ENCODE results near the gene ABCC2. TPM values are rescaled to one million over a fixed set of nuclear protein-coding genes. Genes with fewer than 3 reads are reported as not detected.

ABCC2 gene
- total RNA-seq, 1 experiment from 2014 or later = 0.69 TPM

Other genes with a start within 250 kb of the ABCC2 start
- gene NKX2-3, start 249.7 kb upstream of the ABCC2 start, total RNA-seq (2014; rRNA removed; shearing (Covaris generic)) = 0.19 and 1.2 TPM in 2 replicates
- gene SLC25A28, start 162.2 kb upstream of the ABCC2 start, total RNA-seq (2014; rRNA removed; shearing (Covaris generic)) = 17.4 and 18.2 TPM in 2 replicates
- 23.7 and 30.8 TPM in 2 replicates for gene ENTPD7, start 123.1 kb upstream of the ABCC2 start, total RNA-seq (2014; rRNA removed; shearing (Covaris generic))
- 46.8 and 48.7 TPM in 2 replicates for gene COX15, start 50.5 kb upstream of the ABCC2 start, total RNA-seq (2014; rRNA removed; shearing (Covaris generic))
- 39.2 and 39.4 TPM in 2 replicates for gene CUTC, start 50.4 kb upstream of the ABCC2 start, total RNA-seq (2014; rRNA removed; shearing (Covaris generic))
- gene DNMBP, start 227.3 kb downstream of the ABCC2 start, total RNA-seq (2014; rRNA removed; shearing (Covaris generic)) = 14.4 and 17.4 TPM in 2 replicates

Data from A172 (cell line).